HepG2 (cell line): Measurements from ENCODE around the gene GNL3. TPM values are rescaled to one million over a fixed set of nuclear protein-coding genes. Genes with fewer than 3 reads are reported as not detected.

ENCODE experiments used
- GTF3A ChIP-seq: sonication (generic); formaldehyde crosslinking; conservative IDR thresholded peaks from 2 replicates; pipeline ENCODE4 v1.4.0; 2020; ENCODE audit warnings: mild to moderate bottlenecking, missing genetic modification reagents
- HMGXB4 ChIP-seq, 2 experiments: sonication (generic) in 1 of 2; formaldehyde crosslinking in 1 of 2; IDR thresholded peaks; 2 replicates each; pipeline versions ENCODE4 v1.4.0 to v1.6.1; 2018 to 2020; ENCODE audit warnings: missing genetic modification reagents in 2 of 2, borderline replicate concordance in 1 of 2, low read depth in 1 of 2, mild to moderate bottlenecking in 1 of 2, missing biosample characterization in 1 of 2
- ISX ChIP-seq: sonication (generic); formaldehyde crosslinking; conservative IDR thresholded peaks from 2 replicates; pipeline ENCODE4 v1.5.0; 2020; ENCODE audit warnings: missing genetic modification reagents
- JUNB ChIP-seq: sonication (generic); formaldehyde crosslinking; IDR thresholded peaks from 2 replicates; pipeline ENCODE4 v1.8.0; 2022; ENCODE audit warnings: missing genetic modification reagents, mild to moderate bottlenecking, borderline replicate concordance
- KLF12 ChIP-seq: sonication (generic); formaldehyde crosslinking; IDR thresholded peaks from 2 replicates; pipeline ENCODE4 v1.4.0; 2020; ENCODE audit warnings: missing genetic modification reagents, borderline replicate concordance
- KLF13 ChIP-seq: sonication (generic); formaldehyde crosslinking; IDR thresholded peaks from 2 replicates; pipeline ENCODE4 v1.4.0; 2020; ENCODE audit warnings: mild to moderate bottlenecking, missing genetic modification reagents
- POLR2AphosphoS5 ChIP-seq: IDR thresholded peaks from 2 replicates; pipeline ENCODE4 v1.6.1; 2012; ENCODE audit warnings: low read depth, low read length
- RBAK ChIP-seq: sonication (generic); formaldehyde crosslinking; IDR thresholded peaks from 2 replicates; pipeline ENCODE4 v1.5.1; 2020; ENCODE audit warnings: mild to moderate bottlenecking, missing genetic modification reagents
- SMARCC2 ChIP-seq: fragments of 450-650 bp; IDR thresholded peaks from 2 replicates; pipeline ENCODE4 v1.6.1; 2017; ENCODE audit warnings: antibody characterized with exemption, mild to moderate bottlenecking
- TERF1 ChIP-seq: sonication (generic); formaldehyde crosslinking; IDR thresholded peaks from 2 replicates; pipeline ENCODE4 v1.8.0; 2022; ENCODE audit warnings: mild to moderate bottlenecking, missing genetic modification reagents, moderate library complexity
- TOE1 ChIP-seq: sonication (generic); formaldehyde crosslinking; IDR thresholded peaks from 2 replicates; pipeline ENCODE4 v1.4.0; 2020; ENCODE audit warnings: mild to moderate bottlenecking, missing genetic modification reagents
- TRIM22 ChIP-seq: fragments of 450-650 bp; IDR thresholded peaks from 2 replicates; pipeline ENCODE4 v1.6.1; 2017
- YEATS2 ChIP-seq: sonication (generic); formaldehyde crosslinking; IDR thresholded peaks from 2 replicates; pipeline ENCODE4 v1.4.0; 2020; ENCODE audit warnings: missing genetic modification reagents, borderline replicate concordance
- ZBTB8A ChIP-seq: sonication (generic); formaldehyde crosslinking; IDR thresholded peaks from 2 replicates; pipeline ENCODE4 v1.4.0; 2020; ENCODE audit warnings: mild to moderate bottlenecking, low read depth, missing genetic modification reagents, borderline replicate concordance
- ZNF10 ChIP-seq: sonication (generic); formaldehyde crosslinking; IDR thresholded peaks from 2 replicates; pipeline ENCODE4 v1.4.0; 2020; ENCODE audit warnings: mild to moderate bottlenecking, low read depth, missing genetic modification reagents, borderline replicate concordance
- ZNF207 ChIP-seq: fragments of 450-650 bp; IDR thresholded peaks from 2 replicates; pipeline ENCODE4 v1.6.1; 2016; ENCODE audit warnings: antibody characterized with exemption, borderline replicate concordance
- ZNF263 ChIP-seq: sonication (generic); formaldehyde crosslinking; IDR thresholded peaks from 2 replicates; pipeline ENCODE4 v1.4.0; 2020; ENCODE audit warnings: missing genetic modification reagents
- ZNF292 ChIP-seq: sonication (generic); formaldehyde crosslinking; IDR thresholded peaks from 2 replicates; pipeline ENCODE4 v1.8.1; 2022; ENCODE audit warnings: mild to moderate bottlenecking, low read depth, missing genetic modification reagents, borderline replicate concordance
- ZNF460 ChIP-seq: sonication (generic); formaldehyde crosslinking; IDR thresholded peaks from 2 replicates; pipeline ENCODE4 v1.5.1; 2020; ENCODE audit warnings: missing genetic modification reagents, mild to moderate bottlenecking, borderline replicate concordance
- ZNF552 ChIP-seq: sonication (generic); formaldehyde crosslinking; IDR thresholded peaks from 2 replicates; pipeline ENCODE4 v1.9.0; 2022; ENCODE audit warnings: missing genetic modification reagents, mild to moderate bottlenecking, borderline replicate concordance
- ZNF614 ChIP-seq: IDR thresholded peaks from 2 replicates; pipeline ENCODE4 v1.6.1; 2018; ENCODE audit warnings: missing biosample characterization, missing genetic modification reagents, inconsistent platforms, borderline replicate concordance
- ZNF615 ChIP-seq: sonication (generic); formaldehyde crosslinking; IDR thresholded peaks from 2 replicates; pipeline ENCODE4 v1.5.0; 2020; ENCODE audit warnings: mild to moderate bottlenecking, missing genetic modification reagents, borderline replicate concordance
- ZNF644 ChIP-seq: IDR thresholded peaks from 2 replicates; pipeline ENCODE4 v1.6.1; 2016; ENCODE audit warnings: low read depth
- ZNF713 ChIP-seq: sonication (generic); formaldehyde crosslinking; IDR thresholded peaks from 2 replicates; pipeline ENCODE4 v1.4.0; 2020; ENCODE audit warnings: mild to moderate bottlenecking, missing genetic modification reagents
- ZSCAN12 ChIP-seq: sonication (generic); formaldehyde crosslinking; IDR thresholded peaks from 2 replicates; pipeline ENCODE4 v1.9.0; 2021; ENCODE audit warnings: mild to moderate bottlenecking, missing genetic modification reagents
- polyA plus RNA-seq, 8 experiments: library from polyadenylated mRNA; depleted of rRNA in 3 of 8; stranded (reverse) in 7 of 8; unstranded in 1 of 8; fragments of >200 nt; fragmentation: Illumina TruSeq in 4 of 8; extraction: Trizol in 4 of 8; gene quantifications; 2 replicates each; pipeline versions ENCODE4 v1.2.1 to v1.2.3, GENCODE V29; 2011 to 2016; ENCODE audit warnings: low read depth in 4 of 8, missing spikeins in 1 of 8, mixed read lengths in 1 of 8; ENCODE audit not compliant: insufficient read depth in 1 of 8
- total RNA-seq, 5 experiments: library from RNA; depleted of rRNA; stranded (reverse); fragments of >200 nt; fragmentation: Illumina TruSeq; extraction: Trizol; gene quantifications; 2 replicates each; pipeline ENCODE4 v1.2.3, GENCODE V29; 2016; ENCODE audit warnings: low read depth in 1 of 5

GNL3 gene
- total and polyA plus RNA-seq, 2 of the 13 experiments (the other 11 are each of a cell fraction or from before 2014, with no cell fraction given): 129 to 257 TPM

GRCh38 chr3:52705688-52706686 is 20.2 kb downstream of the GNL3 start, which contains the start of the genes GLT8D1 and SPCS1 (continued):
- TF ChIP-seq TRIM22: no peak
- no peak for TF ChIP-seq ZNF207
- TF ChIP-seq TERF1 (CRISPR knock-in tag): no peak
- 0 out of 2 replicates have a peak, but pooled peaks have one; percentile 37 for TF ChIP-seq ZNF263 (CRISPR knock-in tag)
- TF ChIP-seq ZBTB8A (CRISPR knock-in tag): no peak
- TF ChIP-seq ISX (CRISPR knock-in tag): no peak
- no peak for TF ChIP-seq RBAK (CRISPR knock-in tag)
- 0 out of 2 replicates have a peak, but pooled peaks have one; percentile 90 for TF ChIP-seq KLF13 (CRISPR knock-in tag)
- peak; percentile 64; the same call in 1 of the 2 replicates for TF ChIP-seq ZSCAN12
- TF ChIP-seq ZNF10 (CRISPR knock-in tag): no peak
- TF ChIP-seq KLF12 (CRISPR knock-in tag): peak; percentile 76; the same call in 1 of the 2 replicates
- no peak for TF ChIP-seq YEATS2 (CRISPR knock-in tag)
- TF ChIP-seq ZNF615 (CRISPR knock-in tag): 0 out of 2 replicates have a peak, but pooled peaks have one; percentile 34
- peak; percentile 51; the same call in 1 of the 2 replicates for TF ChIP-seq ZNF552 (CRISPR knock-in tag)
- TF ChIP-seq HMGXB4 (CRISPR knock-in tag; IDR thresholded peaks at IDR 0.05; ENCODE audit: borderline replicate concordance in 1 of 2, low read depth in 1 of 2): peak; percentile 70 to 75; a peak in 3 of 4 replicates
- TF ChIP-seq POLR2AphosphoS5: peak; percentile 72
- no peak for TF ChIP-seq SMARCC2
- TF ChIP-seq JUNB (CRISPR knock-in tag): no peak
- TF ChIP-seq TOE1 (CRISPR knock-in tag): no peak
- TF ChIP-seq GTF3A (CRISPR knock-in tag): peak; percentile 88; the same call in 1 of the 2 replicates
- peak; percentile 62 for TF ChIP-seq ZNF292 (CRISPR knock-in tag)
- 0 out of 2 replicates have a peak, but pooled peaks have one; percentile 70 for TF ChIP-seq ZNF713 (CRISPR knock-in tag)
- no peak for TF ChIP-seq ZNF644 (CRISPR knock-in tag)
- peak; percentile 48; the same call in 1 of the 2 replicates for TF ChIP-seq ZNF614 (CRISPR knock-in tag)
- TF ChIP-seq ZNF460 (CRISPR knock-in tag): peak; percentile 34; the same call in 1 of the 2 replicates
